H9 (cell line): ENCODE measurements around the gene SIGLEC7. TPM values are rescaled to one million over a fixed set of nuclear protein-coding genes. Genes with fewer than 3 reads are reported as not detected.

Experiments
- DNase-seq: peaks from one replicate; pipeline ENCODE4 v3.0.0-alpha.2; 2017
- H2AFZ ChIP-seq: one replicate; pipeline ENCODE4 v1.6.1; 2013; ENCODE audit warnings: mild to moderate bottlenecking, low read length, control low read depth, moderate library complexity
- H2AK5ac ChIP-seq: 2 replicates; pipeline ENCODE4 v1.6.1; 2013; ENCODE audit warnings: low read length, control low read depth, mixed read lengths; ENCODE audit not compliant: insufficient read length
- H2BK120ac ChIP-seq: one replicate; pipeline ENCODE4 v1.6.1; 2013; ENCODE audit warnings: low read depth, mild to moderate bottlenecking, low read length, control low read depth, inconsistent platforms; ENCODE audit not compliant: poor library complexity, severe bottlenecking
- H2BK12ac ChIP-seq: 2 replicates; pipeline ENCODE4 v1.6.1; 2013; ENCODE audit warnings: low read length, control low read depth, mixed read lengths, low read depth; ENCODE audit not compliant: insufficient read length
- H2BK15ac ChIP-seq: 2 replicates; pipeline ENCODE4 v1.6.1; 2013; ENCODE audit warnings: low read depth, low read length, control low read depth
- H2BK20ac ChIP-seq: one replicate; pipeline ENCODE4 v1.6.1; 2013; ENCODE audit warnings: low read depth, mild to moderate bottlenecking, low read length, control low read depth, inconsistent platforms; ENCODE audit not compliant: poor library complexity, severe bottlenecking
- H2BK5ac ChIP-seq: 2 replicates; pipeline ENCODE4 v1.6.1; 2013; ENCODE audit warnings: low read length, control low read depth, mixed read lengths; ENCODE audit not compliant: insufficient read length
- H3K14ac ChIP-seq: 2 replicates; pipeline ENCODE4 v1.6.1; 2013; ENCODE audit warnings: low read length, control low read depth; ENCODE audit not compliant: insufficient read depth
- H3K18ac ChIP-seq: 2 replicates; pipeline ENCODE4 v1.6.1; 2013; ENCODE audit warnings: low read depth, mild to moderate bottlenecking, mixed read lengths, low read length, control low read depth; ENCODE audit not compliant: insufficient read length
- H3K23ac ChIP-seq: 2 replicates; pipeline ENCODE4 v1.6.1; 2013; ENCODE audit warnings: low read length, control low read depth, mixed read lengths, low read depth; ENCODE audit not compliant: insufficient read length
- H3K23me2 ChIP-seq: 2 replicates; pipeline ENCODE4 v1.6.1; 2013; ENCODE audit warnings: low read depth, mild to moderate bottlenecking, mixed read lengths, low read length, control low read depth; ENCODE audit not compliant: insufficient read length, poor library complexity, severe bottlenecking
- H3K27ac ChIP-seq: 2 replicates; pipeline ENCODE4 v1.5.1; 2013; ENCODE audit warnings: low read length, control low read depth, mixed read lengths, low read depth; ENCODE audit not compliant: insufficient read length
- H3K27me3 ChIP-seq: 2 replicates; pipeline ENCODE4 v1.6.1; 2013; ENCODE audit warnings: low read length, control low read depth, inconsistent platforms; ENCODE audit not compliant: insufficient read depth
- H3K4ac ChIP-seq: 2 replicates; pipeline ENCODE4 v1.6.1; 2013; ENCODE audit warnings: low read depth, mild to moderate bottlenecking, control low read depth, inconsistent platforms, low read length, moderate library complexity
- H3K4me1 ChIP-seq: 2 replicates; pipeline ENCODE4 v1.6.1; 2013; ENCODE audit warnings: low read length, control low read depth, inconsistent platforms; ENCODE audit not compliant: insufficient read depth
- H3K4me2 ChIP-seq: 2 replicates; pipeline ENCODE4 v1.6.1; 2013; ENCODE audit warnings: low read length, control low read depth, mixed read lengths; ENCODE audit not compliant: insufficient read length, insufficient read depth
- H3K56ac ChIP-seq: 2 replicates; pipeline ENCODE4 v1.6.1; 2013; ENCODE audit warnings: low read depth, mild to moderate bottlenecking, mixed read lengths, low read length, control low read depth; ENCODE audit not compliant: insufficient read length
- H3K79me1 ChIP-seq: 2 replicates; pipeline ENCODE4 v1.6.1; 2013; ENCODE audit warnings: low read depth, mild to moderate bottlenecking, moderate library complexity, low read length, control low read depth, inconsistent platforms; ENCODE audit not compliant: insufficient read depth, poor library complexity, severe bottlenecking
- H3K79me2 ChIP-seq: 2 replicates; pipeline ENCODE4 v1.6.1; 2013; ENCODE audit warnings: low read length, control low read depth, inconsistent platforms; ENCODE audit not compliant: insufficient read depth
- H3K9ac ChIP-seq: 2 replicates; pipeline ENCODE4 v1.6.1; 2013; ENCODE audit warnings: low read length, control low read depth, mixed read lengths; ENCODE audit not compliant: insufficient read length; ENCODE audit errors: extremely low read depth
- H3K9me3 ChIP-seq: one replicate; pipeline ENCODE4 v1.6.1; 2013; ENCODE audit warnings: low read depth, low read length, inconsistent platforms; ENCODE audit not compliant: control insufficient read depth
- H3T11ph ChIP-seq: one replicate; pipeline ENCODE4 v1.6.1; 2013; ENCODE audit warnings: mild to moderate bottlenecking, low read length, control low read depth, inconsistent platforms
- H4K20me1 ChIP-seq: one replicate; pipeline ENCODE4 v1.6.1; 2013; ENCODE audit not compliant: control insufficient read depth, insufficient read length, insufficient read depth
- H4K5ac ChIP-seq: 2 replicates; pipeline ENCODE4 v1.6.1; 2013; ENCODE audit warnings: low read depth, mild to moderate bottlenecking, mixed read lengths, low read length, control low read depth; ENCODE audit not compliant: insufficient read length
- H4K8ac ChIP-seq: replicated peaks from 2 replicates; pipeline ENCODE4 v1.6.1; 2013; ENCODE audit warnings: low read length, control low read depth, mixed read lengths, low read depth; ENCODE audit not compliant: insufficient read length
- H4K91ac ChIP-seq: 2 replicates; pipeline ENCODE4 v1.6.1; 2013; ENCODE audit warnings: low read depth, mild to moderate bottlenecking, moderate library complexity, mixed read lengths, low read length, control low read depth; ENCODE audit not compliant: insufficient read length
- H3K27ac Mint-ChIP-seq, 3 experiments: 2 replicates in 2 of 3; 3 replicates in 1 of 3; pipeline ENCODE4 v1.8.0; 2020 to 2021; ENCODE audit warnings: mixed read lengths in 3 of 3, mild to moderate bottlenecking in 1 of 3, moderate library complexity in 1 of 3
- H3K27me3 Mint-ChIP-seq: 2 replicates; pipeline ENCODE4 v1.8.0; 2021; ENCODE audit warnings: low read depth, mild to moderate bottlenecking, moderate library complexity, mixed read lengths
- H3K36me3 Mint-ChIP-seq, 3 experiments: 2 replicates in 2 of 3; 3 replicates in 1 of 3; pipeline ENCODE4 v1.8.0; 2020 to 2021; ENCODE audit warnings: low read depth in 3 of 3, mixed read lengths in 3 of 3; ENCODE audit not compliant: insufficient read depth in 1 of 3
- H3K4me1 Mint-ChIP-seq, 2 experiments: 2 replicates each; pipeline ENCODE4 v1.8.0; 2020; ENCODE audit warnings: mixed read lengths in 2 of 2
- H3K4me3 Mint-ChIP-seq, 2 experiments: 2 replicates in 1 of 2; 3 replicates in 1 of 2; pipeline ENCODE4 v1.8.0; 2020 to 2021; ENCODE audit warnings: mild to moderate bottlenecking in 2 of 2, mixed read lengths in 2 of 2, moderate library complexity in 1 of 2
- H3K9me3 Mint-ChIP-seq, 2 experiments: 2 replicates in 1 of 2; 3 replicates in 1 of 2; pipeline ENCODE4 v1.8.0; 2020; ENCODE audit warnings: mild to moderate bottlenecking in 2 of 2, mixed read lengths in 2 of 2, moderate library complexity in 1 of 2
- WGBS: extraction: QIAGEN DNeasy Blood & Tissue Kit; methylation state at CpG from one replicate; pipeline ENCODE4 v1.1.7; 2013; ENCODE audit warnings: missing lambda C conversion rate, low lambda C conversion rate, mixed read lengths; ENCODE audit not compliant: insufficient read length; ENCODE audit errors: extremely low coverage; 5-methylcytosine and 5-hydroxymethylcytosine counted together
- total RNA-seq: library from RNA; stranded (reverse); gene quantifications from 2 replicates; pipeline ENCODE4 v1.2.1, GENCODE V29; 2021
- TF ChIP-seq, protein P1 (sequence below): fragments of 200-600 bp; sonication (generic); conservative IDR thresholded peaks from 3 replicates; pipeline ENCODE4 v1.8.0; 2021; ENCODE audit warnings: antibody characterized with exemption, mild to moderate bottlenecking

The SIGLEC7 gene
- total RNA-seq, 1 experiment from 2014 or later = not detected

DNA sequence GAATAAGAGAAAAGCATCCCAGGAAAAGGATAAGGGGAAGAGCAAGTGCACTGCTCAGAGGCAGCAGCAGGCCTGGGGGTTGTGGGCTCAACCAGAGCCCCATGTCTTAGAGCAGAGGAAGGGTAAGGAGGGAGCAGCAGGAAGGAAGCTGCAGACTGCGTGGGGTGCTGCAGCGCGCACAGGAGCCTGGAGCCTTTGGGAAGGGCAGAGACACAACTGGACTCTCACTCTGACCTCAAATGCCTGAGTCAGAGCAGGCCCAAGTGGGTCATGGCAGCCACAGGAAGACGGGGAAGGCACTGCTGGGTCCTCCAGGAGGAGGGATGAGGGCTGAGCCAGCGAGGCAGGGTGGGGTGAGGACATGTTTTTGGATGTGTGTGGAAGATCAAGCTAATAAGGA is 31.6 kb downstream of the SIGLEC7 start:
- H3K27ac ChIP-seq = no peak overlapping the region
- no peak overlapping the region for H3K23ac ChIP-seq
- H3K56ac ChIP-seq = no peak overlapping the region
- H3K4me1 ChIP-seq = no peaks in the 10 kb centered on the region
- TF ChIP-seq, protein P1, sequence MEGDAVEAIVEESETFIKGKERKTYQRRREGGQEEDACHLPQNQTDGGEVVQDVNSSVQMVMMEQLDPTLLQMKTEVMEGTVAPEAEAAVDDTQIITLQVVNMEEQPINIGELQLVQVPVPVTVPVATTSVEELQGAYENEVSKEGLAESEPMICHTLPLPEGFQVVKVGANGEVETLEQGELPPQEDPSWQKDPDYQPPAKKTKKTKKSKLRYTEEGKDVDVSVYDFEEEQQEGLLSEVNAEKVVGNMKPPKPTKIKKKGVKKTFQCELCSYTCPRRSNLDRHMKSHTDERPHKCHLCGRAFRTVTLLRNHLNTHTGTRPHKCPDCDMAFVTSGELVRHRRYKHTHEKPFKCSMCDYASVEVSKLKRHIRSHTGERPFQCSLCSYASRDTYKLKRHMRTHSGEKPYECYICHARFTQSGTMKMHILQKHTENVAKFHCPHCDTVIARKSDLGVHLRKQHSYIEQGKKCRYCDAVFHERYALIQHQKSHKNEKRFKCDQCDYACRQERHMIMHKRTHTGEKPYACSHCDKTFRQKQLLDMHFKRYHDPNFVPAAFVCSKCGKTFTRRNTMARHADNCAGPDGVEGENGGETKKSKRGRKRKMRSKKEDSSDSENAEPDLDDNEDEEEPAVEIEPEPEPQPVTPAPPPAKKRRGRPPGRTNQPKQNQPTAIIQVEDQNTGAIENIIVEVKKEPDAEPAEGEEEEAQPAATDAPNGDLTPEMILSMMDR = no peak
- no peak overlapping the region for H4K5ac ChIP-seq
- H2BK20ac ChIP-seq = no peak overlapping the region
- no peak overlapping the region for H4K8ac ChIP-seq
- no peak overlapping the region for H2BK12ac ChIP-seq
- H3K9me3 Mint-ChIP-seq = peaks cover 4 to 11% of the 10 kb centered on the region in 2 experiments
- no peak overlapping the region for H2BK5ac ChIP-seq
- no CpG with 5 or more reads among the region's 5 CpGs for WGBS
- no peaks in the 10 kb centered on the region for H3K9me3 ChIP-seq
- H3K27ac Mint-ChIP-seq = no peak overlapping the region
- H3K4me1 Mint-ChIP-seq = no peaks in the 10 kb centered on the region
- no peak overlapping the region for H2AK5ac ChIP-seq
- no peak overlapping the region for H3K4ac ChIP-seq
- H3K27me3 Mint-ChIP-seq = peaks cover 27% of the 10 kb centered on the region
- H3K23me2 ChIP-seq = no peaks in the 10 kb centered on the region
- H3K79me2 ChIP-seq = no peaks in the 10 kb centered on the region
- no peaks in the 10 kb centered on the region for H3K79me1 ChIP-seq
- DNase-seq = no peak
- no peak overlapping the region for H2BK120ac ChIP-seq
- no peak overlapping the region; the same call in 1 of the 2 replicates for H3K14ac ChIP-seq
- H3T11ph ChIP-seq = no peak overlapping the region
- H4K20me1 ChIP-seq = no peaks in the 10 kb centered on the region
- no peak overlapping the region for H4K91ac ChIP-seq
- H2BK15ac ChIP-seq = no peak overlapping the region
- no peak overlapping the region for H3K4me3 Mint-ChIP-seq
- no peak overlapping the region for H3K18ac ChIP-seq
- H3K27me3 ChIP-seq = no peaks in the 10 kb centered on the region
- H2AFZ ChIP-seq = no peak overlapping the region
- no peak overlapping the region for H3K9ac ChIP-seq
- H3K4me2 ChIP-seq = no peak overlapping the region
- no peaks in the 10 kb centered on the region for H3K36me3 Mint-ChIP-seq
